IMR-90 (cell line): ENCODE results near the gene PITHD1.

Experiments used
- CEBPB ChIP-seq: IDR thresholded peaks from 2 replicates; pipeline ENCODE4 v1.6.1; 2012; ENCODE audit warnings: low read depth, low read length, improper control_type of control experiment
- CTCF ChIP-seq: conservative IDR thresholded peaks from 2 replicates; pipeline ENCODE4 v1.5.1; 2012; ENCODE audit warnings: mild to moderate bottlenecking, low read depth, low read length, improper control_type of control experiment
- FOS ChIP-seq: fragments of 150-350 bp; IDR thresholded peaks from 2 replicates; pipeline ENCODE4 v1.6.1; 2016; ENCODE audit warnings: low read depth, low read length
- RAD21 ChIP-seq: IDR thresholded peaks from 2 replicates; pipeline ENCODE4 v1.6.1; 2012; ENCODE audit warnings: low read length, improper control_type of control experiment

GRCh38 chr1:23799570-23800399 lies 21.6 kb downstream of the PITHD1 start:
- no peak for TF ChIP-seq CEBPB
- no peak for TF ChIP-seq CTCF
- TF ChIP-seq FOS = no peak
- TF ChIP-seq RAD21 = no peak
